Activated CD4-positive, alpha-beta T cell treated with anti-CD3 and anti-CD28 coated beads for 4 hours (primary cell): ENCODE results near the gene VAMP4.
"Not testable (repeated sequence)": the region's sequence is repeated elsewhere in the genome, so short reads cannot be mapped to it uniquely, and the experiment has no call there.

ENCODE experiments used
- DNase-seq, 2 donors: peaks; one replicate each; pipeline ENCODE4 v3.0.0-alpha.2; 2020

VAMP4 gene

GRCh38 chr1:171693541-171693940 lies 48.3 kb downstream of the VAMP4 start:
- DNase-seq: not testable (repeated sequence)

- no peak for DNase-seq
Measured at GRCh38 chr1:171683870-171684269, 58.0 kb downstream of the VAMP4 start.

GRCh38 chr1:171680339-171680738 lies 61.5 kb downstream of the VAMP4 start:
- no peak for DNase-seq

- no peak for DNase-seq
Measured at GRCh38 chr1:171676823-171677222, 65.0 kb downstream of the VAMP4 start.

GRCh38 chr1:171674431-171675405 lies 67.1 kb downstream of the VAMP4 start:
- DNase-seq: no peak

GRCh38 chr1:171670739-171671138 lies 71.1 kb downstream of the VAMP4 start:
- no peak for DNase-seq

- no peak for DNase-seq
Measured at GRCh38 chr1:171668372-171668771, 73.5 kb downstream of the VAMP4 start.

GRCh38 chr1:171666114-171666769 lies 75.6 kb downstream of the VAMP4 start:
- DNase-seq: no peak

- no peak for DNase-seq
Measured at GRCh38 chr1:171664976-171665375, 76.9 kb downstream of the VAMP4 start.

GRCh38 chr1:171663854-171664575 lies 77.8 kb downstream of the VAMP4 start:
- DNase-seq: no peak

- DNase-seq: no peak
Measured at GRCh38 chr1:171663036-171663853, 78.6 kb downstream of the VAMP4 start.

GRCh38 chr1:171661076-171661650 lies 80.7 kb downstream of the VAMP4 start:
- DNase-seq: no peak

GRCh38 chr1:171656206-171656605 lies 85.7 kb downstream of the VAMP4 start:
- not testable (repeated sequence) for DNase-seq

GRCh38 chr1:171655746-171656116 lies 86.1 kb downstream of the VAMP4 start:
- DNase-seq: no peak

GRCh38 chr1:171654942-171655745 lies 86.7 kb downstream of the VAMP4 start:
- peak; percentile 61 to 66 for DNase-seq

GRCh38 chr1:171654201-171654941 lies 87.5 kb downstream of the VAMP4 start:
- DNase-seq: no peak

GRCh38 chr1:171653796-171654195 lies 88.1 kb downstream of the VAMP4 start:
- DNase-seq: no peak

- DNase-seq: no peak
Measured at GRCh38 chr1:171652234-171652822, 89.5 kb downstream of the VAMP4 start, which contains the start of gene MYOC. TSS of gene MYOC (minus strand) at chr1:171652688. CDS start at chr1:171652611, 77 bp downstream.
